ENCODE results near the gene CFHR1. TPM values are rescaled to one million over a fixed set of nuclear protein-coding genes. Genes with fewer than 3 reads are reported as not detected.
A peak's percentile ranks its signal among the peaks of the same experiment; 100 is the strongest.
"Not testable (repeated sequence)": the region's sequence is repeated elsewhere in the genome, so short reads cannot be mapped to it uniquely, and the experiment has no call there.

The CFHR1 gene
- total and polyA plus RNA-seq, 2 donors from 2014 or later = 2.7 to 22.0 TPM

GRCh38 chr1:196797891-196798290 lies 21.6 kb upstream of the CFHR1 start:
- TF ChIP-seq, protein P1, sequence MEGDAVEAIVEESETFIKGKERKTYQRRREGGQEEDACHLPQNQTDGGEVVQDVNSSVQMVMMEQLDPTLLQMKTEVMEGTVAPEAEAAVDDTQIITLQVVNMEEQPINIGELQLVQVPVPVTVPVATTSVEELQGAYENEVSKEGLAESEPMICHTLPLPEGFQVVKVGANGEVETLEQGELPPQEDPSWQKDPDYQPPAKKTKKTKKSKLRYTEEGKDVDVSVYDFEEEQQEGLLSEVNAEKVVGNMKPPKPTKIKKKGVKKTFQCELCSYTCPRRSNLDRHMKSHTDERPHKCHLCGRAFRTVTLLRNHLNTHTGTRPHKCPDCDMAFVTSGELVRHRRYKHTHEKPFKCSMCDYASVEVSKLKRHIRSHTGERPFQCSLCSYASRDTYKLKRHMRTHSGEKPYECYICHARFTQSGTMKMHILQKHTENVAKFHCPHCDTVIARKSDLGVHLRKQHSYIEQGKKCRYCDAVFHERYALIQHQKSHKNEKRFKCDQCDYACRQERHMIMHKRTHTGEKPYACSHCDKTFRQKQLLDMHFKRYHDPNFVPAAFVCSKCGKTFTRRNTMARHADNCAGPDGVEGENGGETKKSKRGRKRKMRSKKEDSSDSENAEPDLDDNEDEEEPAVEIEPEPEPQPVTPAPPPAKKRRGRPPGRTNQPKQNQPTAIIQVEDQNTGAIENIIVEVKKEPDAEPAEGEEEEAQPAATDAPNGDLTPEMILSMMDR (IDR thresholded peaks at IDR 0.05; ENCODE audit: borderline replicate concordance, extremely low read depth, insufficient read depth) = no peak
- Histone ChIP-seq H3K36me3 (ENCODE audit: control insufficient read depth in 2 of 3, insufficient read depth in 3 of 3, low read length in 3 of 3) (no peaks in the 10 kb centered on the region), H3K27me3 (ENCODE audit: control insufficient read depth, insufficient read depth, low read length) (no peaks in the 10 kb centered on the region), H3K4me1 (ENCODE audit: control insufficient read depth in 2 of 3, insufficient read depth in 2 of 3, low read depth in 1 of 3, low read length in 3 of 3) (no peaks in the 10 kb centered on the region), H3K27ac (ENCODE audit: low read depth in 2 of 2, low read length in 2 of 2) (no peak overlapping the region), H3K4me3 (ENCODE audit: low read length in 3 of 3) (no peak overlapping the region), H3K9ac (ENCODE audit: low read length in 3 of 3) (no peak overlapping the region), H3K9me3 (ENCODE audit: control insufficient read depth in 2 of 3, insufficient read depth in 1 of 3, low read length in 3 of 3) (no peaks in the 10 kb centered on the region)
- intact Hi-C loops (cut with DNase I) = no loop called here
- no peak for DNase-seq
- FAIRE-seq = no peak

DNA sequence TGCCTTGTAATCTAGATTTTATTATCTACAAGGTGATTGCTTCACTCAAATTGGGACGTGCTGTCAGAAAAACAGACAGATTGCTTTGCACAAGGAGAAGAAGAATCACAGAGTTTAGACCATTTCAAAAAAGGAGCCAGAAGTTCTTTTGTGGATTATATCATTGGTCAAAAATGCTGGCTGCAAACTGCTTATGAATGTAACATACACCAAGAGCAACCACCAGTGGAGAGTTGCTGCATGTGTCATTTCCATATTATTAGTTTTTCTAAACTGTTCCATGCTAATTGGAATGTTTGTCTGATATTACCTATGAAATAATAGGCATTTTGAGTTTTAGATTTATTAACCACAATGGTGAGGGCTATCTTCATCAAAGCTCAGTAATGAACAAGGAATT lies 17.6 kb upstream of the CFHR1 start:
- H3K9ac ChIP-seq (ENCODE audit: low read length in 3 of 3); H3K27ac ChIP-seq (ENCODE audit: low read depth in 2 of 2, low read length in 2 of 2); intact Hi-C loops (cut with DNase I); H3K4me3 ChIP-seq (ENCODE audit: low read length in 3 of 3); DNase-seq; H3K4me1 ChIP-seq (ENCODE audit: control insufficient read depth in 2 of 3, insufficient read depth in 2 of 3, low read depth in 1 of 3, low read length in 3 of 3); H3K36me3 ChIP-seq (ENCODE audit: control insufficient read depth in 2 of 3, insufficient read depth in 3 of 3, low read length in 3 of 3); H3K27me3 ChIP-seq (ENCODE audit: control insufficient read depth, insufficient read depth, low read length); H3K9me3 ChIP-seq (ENCODE audit: control insufficient read depth in 2 of 3, insufficient read depth in 1 of 3, low read length in 3 of 3); FAIRE-seq: not testable (repeated sequence)

DNA sequence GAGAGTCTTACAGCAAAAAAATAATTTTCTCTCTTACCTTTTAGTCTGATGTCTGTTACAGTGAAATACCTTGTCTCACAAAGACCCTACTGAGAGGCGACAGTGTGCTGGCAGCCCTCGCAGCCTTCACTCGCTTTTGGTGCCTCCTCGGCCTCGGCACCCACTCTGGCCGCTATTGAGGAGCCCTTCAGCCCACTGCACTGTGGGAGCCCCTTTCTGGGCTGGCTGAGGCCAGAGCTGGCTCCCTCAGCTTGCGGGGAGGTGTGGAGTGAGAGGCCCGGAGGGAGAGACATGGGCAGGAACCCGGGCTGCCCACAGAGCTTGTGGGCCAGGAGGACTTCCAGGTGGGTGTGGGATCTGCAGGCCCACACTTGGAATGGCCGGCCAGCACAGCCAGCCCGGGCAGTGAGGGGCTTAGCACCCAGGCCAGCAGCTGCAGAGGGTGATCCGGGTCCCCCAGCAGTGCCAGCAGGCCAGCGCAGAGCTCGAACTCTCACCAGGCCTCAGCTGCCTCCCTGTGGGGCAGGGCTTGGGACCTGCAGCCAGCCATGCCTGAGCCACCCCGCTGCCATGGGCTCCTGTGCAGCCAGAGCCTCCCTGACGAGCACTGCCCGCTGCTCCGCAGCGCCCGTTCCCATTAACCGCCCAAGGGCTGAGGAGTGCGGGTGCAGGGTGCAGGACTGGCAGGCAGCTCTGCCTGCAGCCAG lies 10.8 kb upstream of the CFHR1 start:
- TF ChIP-seq, protein P1 (IDR thresholded peaks at IDR 0.05; ENCODE audit: borderline replicate concordance, extremely low read depth, insufficient read depth) = no peak
- intact Hi-C loops (cut with DNase I) = no loop called here
- DNase-seq = peak in 1 of 5 donors; percentile 59

DNA sequence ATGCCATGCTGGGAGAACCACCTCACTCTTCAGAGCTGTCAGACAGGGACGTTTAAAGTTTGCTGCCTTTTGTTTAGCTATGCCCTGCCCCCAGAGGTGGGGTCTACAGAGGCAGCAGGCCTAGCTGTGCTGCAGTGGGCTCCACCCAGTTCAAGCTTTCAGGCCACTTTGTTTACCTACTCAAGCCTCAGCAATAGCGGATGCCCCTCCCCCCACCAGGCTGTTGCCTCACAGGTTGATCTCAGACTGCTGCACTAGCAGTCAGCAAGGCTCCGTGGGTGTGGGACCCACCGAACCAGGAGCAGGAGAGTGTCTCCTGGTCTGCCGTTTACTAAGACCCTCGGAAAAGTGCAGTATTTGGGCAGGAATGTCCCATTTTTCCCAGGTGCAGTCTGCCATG lies 2.1 kb upstream of the CFHR1 start:
- H3K4me1 ChIP-seq (ENCODE audit: control insufficient read depth in 2 of 3, insufficient read depth in 2 of 3, low read depth in 1 of 3, low read length in 3 of 3); H3K9ac ChIP-seq (ENCODE audit: low read length in 3 of 3); DNase-seq; H3K27ac ChIP-seq (ENCODE audit: low read depth in 2 of 2, low read length in 2 of 2); FAIRE-seq; intact Hi-C loops (cut with DNase I); H3K9me3 ChIP-seq (ENCODE audit: control insufficient read depth in 2 of 3, insufficient read depth in 1 of 3, low read length in 3 of 3); H3K27me3 ChIP-seq (ENCODE audit: control insufficient read depth, insufficient read depth, low read length); H3K4me3 ChIP-seq (ENCODE audit: low read length in 3 of 3); H3K36me3 ChIP-seq (ENCODE audit: control insufficient read depth in 2 of 3, insufficient read depth in 3 of 3, low read length in 3 of 3): not testable (repeated sequence)

More for the DNA sequence above, 10.8 kb upstream of the CFHR1 start:
- Histone ChIP-seq H3K4me1 (ENCODE audit: control insufficient read depth in 2 of 3, insufficient read depth in 2 of 3, low read depth in 1 of 3, low read length in 3 of 3) (no peaks in the 10 kb centered on the region), H3K9ac (ENCODE audit: low read length in 3 of 3) (no peak overlapping the region), H3K9me3 (ENCODE audit: control insufficient read depth in 2 of 3, insufficient read depth in 1 of 3, low read length in 3 of 3) (no peaks in the 10 kb centered on the region), H3K27me3 (ENCODE audit: control insufficient read depth, insufficient read depth, low read length) (no peaks in the 10 kb centered on the region), H3K27ac (ENCODE audit: low read depth in 2 of 2, low read length in 2 of 2) (no peak overlapping the region), H3K36me3 (ENCODE audit: control insufficient read depth in 2 of 3, insufficient read depth in 3 of 3, low read length in 3 of 3) (no peaks in the 10 kb centered on the region), H3K4me3 (ENCODE audit: low read length in 3 of 3) (no peak overlapping the region)
- FAIRE-seq = no peak

GRCh38 chr1:196827860-196828259 lies 8.3 kb downstream of the CFHR1 start:
- H3K27ac ChIP-seq (ENCODE audit: low read depth in 2 of 2, low read length in 2 of 2); H3K9me3 ChIP-seq (ENCODE audit: control insufficient read depth in 2 of 3, insufficient read depth in 1 of 3, low read length in 3 of 3); H3K4me3 ChIP-seq (ENCODE audit: low read length in 3 of 3); H3K27me3 ChIP-seq (ENCODE audit: control insufficient read depth, insufficient read depth, low read length); H3K9ac ChIP-seq (ENCODE audit: low read length in 3 of 3); intact Hi-C loops (cut with DNase I); H3K36me3 ChIP-seq (ENCODE audit: control insufficient read depth in 2 of 3, insufficient read depth in 3 of 3, low read length in 3 of 3); FAIRE-seq; H3K4me1 ChIP-seq (ENCODE audit: control insufficient read depth in 2 of 3, insufficient read depth in 2 of 3, low read depth in 1 of 3, low read length in 3 of 3): not testable (repeated sequence)
- DNase-seq = peak in 1 of 5 donors; percentile 31

DNA sequence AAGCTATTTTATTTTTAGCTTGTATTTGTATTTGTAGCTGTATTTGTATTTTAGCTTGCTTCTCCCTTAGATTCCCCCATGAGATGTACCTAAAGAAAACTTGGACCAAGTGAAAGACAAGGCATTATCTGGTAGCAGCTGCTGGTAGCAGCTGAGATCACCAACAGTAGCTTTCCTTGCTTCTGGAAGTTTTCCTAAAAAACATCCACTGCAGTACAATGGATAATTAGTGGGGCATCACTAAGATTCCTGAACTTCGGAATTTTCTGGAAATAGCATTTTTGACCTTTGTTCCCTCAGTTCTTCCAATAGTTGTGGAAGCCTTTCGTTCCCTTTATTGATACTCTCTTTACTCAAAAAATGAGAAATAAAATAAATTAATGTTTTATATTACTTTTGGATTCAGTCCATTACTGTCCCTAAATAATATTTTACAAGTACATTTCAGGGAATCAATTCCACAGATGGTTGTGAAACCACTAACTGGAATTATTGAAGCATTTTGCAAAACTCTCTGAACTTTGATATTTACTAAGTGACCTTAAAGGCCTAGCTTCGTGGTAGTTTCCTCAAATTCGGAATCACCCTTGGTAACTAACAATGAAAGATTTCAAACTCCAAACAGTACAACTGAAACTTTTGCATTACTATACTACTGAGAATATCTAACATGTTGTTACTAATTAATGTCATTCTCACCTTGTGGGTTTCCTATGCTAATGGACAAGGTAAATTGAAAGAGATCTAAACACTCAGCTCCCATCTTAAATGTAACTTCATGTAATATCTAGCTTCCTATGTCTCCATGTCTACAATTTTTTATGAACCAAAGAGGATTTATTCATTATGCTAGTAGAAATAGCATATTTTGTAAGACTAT lies 30.3 kb downstream of the CFHR1 start:
- H3K4me1 ChIP-seq (ENCODE audit: control insufficient read depth in 2 of 3, insufficient read depth in 2 of 3, low read depth in 1 of 3, low read length in 3 of 3); H3K36me3 ChIP-seq (ENCODE audit: control insufficient read depth in 2 of 3, insufficient read depth in 3 of 3, low read length in 3 of 3); H3K27ac ChIP-seq (ENCODE audit: low read depth in 2 of 2, low read length in 2 of 2); H3K9me3 ChIP-seq (ENCODE audit: control insufficient read depth in 2 of 3, insufficient read depth in 1 of 3, low read length in 3 of 3); DNase-seq; intact Hi-C loops (cut with DNase I); H3K27me3 ChIP-seq (ENCODE audit: control insufficient read depth, insufficient read depth, low read length); H3K9ac ChIP-seq (ENCODE audit: low read length in 3 of 3); H3K4me3 ChIP-seq (ENCODE audit: low read length in 3 of 3): not testable (repeated sequence)
- peak; percentile 72 for FAIRE-seq

Measured in kidney (tissue), 14 donors.